ENCODE measurements around the gene ETAA1. TPM values are rescaled to one million over a fixed set of nuclear protein-coding genes. Genes with fewer than 3 reads are reported as not detected.

The ETAA1 gene
- total and polyA plus RNA-seq, 2 of the 4 experiments (the other 2 are of a cell fraction): 6.9 to 8.1 TPM

DNA sequence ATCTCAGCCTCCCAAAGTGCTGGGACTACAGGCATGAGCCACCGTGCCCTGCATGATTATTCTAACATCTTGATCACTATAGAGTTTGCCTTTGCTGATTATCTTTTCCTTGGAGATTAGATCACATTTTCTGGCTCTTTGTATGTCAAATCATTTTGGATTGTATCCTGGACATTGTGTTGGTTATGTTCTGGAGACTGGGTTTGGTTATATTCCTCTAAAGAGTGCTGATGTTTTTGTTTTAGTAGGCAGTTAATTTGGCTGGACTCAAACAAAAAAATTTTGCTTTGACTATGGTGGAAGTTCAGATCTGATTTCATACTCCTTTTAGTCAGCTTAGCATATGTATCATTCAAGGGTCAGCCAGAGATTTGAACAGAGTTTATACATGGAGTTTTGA is 26.4 kb downstream of the ETAA1 start:
- no peaks in the 10 kb centered on the region for H3K79me1 ChIP-seq (ENCODE audit: low read depth in 1 of 2, low read length in 2 of 2)
- peaks cover 7% of the 10 kb centered on the region for H3K9me3 ChIP-seq (ENCODE audit: control insufficient read depth, insufficient read depth, low read length)
- no peak overlapping the region for H3K4ac ChIP-seq (ENCODE audit: low read depth, low read length)
- no peak overlapping the region for H3K4me3 ChIP-seq (ENCODE audit: insufficient read depth, low read depth, low read length)
- H2AFZ ChIP-seq (replicated peaks; ENCODE audit: low read length, poor library complexity): no peak overlapping the region
- H2BK120ac ChIP-seq (ENCODE audit: low read depth, low read length): no peak overlapping the region
- dilution Hi-C loops (cut with HindIII; ENCODE audit: low sequenced_read_pairs, unreplicated experiment): no loop called here
- no peak overlapping the region for H2BK20ac ChIP-seq (ENCODE audit: low read depth, low read length)
- H3K14ac ChIP-seq (replicated peaks; ENCODE audit: low read depth, low read length): no peak overlapping the region
- H4K91ac ChIP-seq (ENCODE audit: insufficient read depth, low read depth, low read length): no peak overlapping the region
- ATAC-seq (ENCODE audit: low read depth) (no peak), DNase-seq (no peak)
- H2AK5ac ChIP-seq (ENCODE audit: low read depth, low read length): no peak overlapping the region
- no peaks in the 10 kb centered on the region for H3K4me1 ChIP-seq (ENCODE audit: control insufficient read depth, insufficient read depth, low read length)
- no peak overlapping the region for H3K9ac ChIP-seq (ENCODE audit: low read depth, low read length)
- H3K4me2 ChIP-seq (ENCODE audit: low read depth, low read length): no peak overlapping the region
- TF ChIP-seq CHD1 (IDR thresholded peaks at IDR 0.05; ENCODE audit: low read depth, low read length): no peak
- TF ChIP-seq, protein P1, sequence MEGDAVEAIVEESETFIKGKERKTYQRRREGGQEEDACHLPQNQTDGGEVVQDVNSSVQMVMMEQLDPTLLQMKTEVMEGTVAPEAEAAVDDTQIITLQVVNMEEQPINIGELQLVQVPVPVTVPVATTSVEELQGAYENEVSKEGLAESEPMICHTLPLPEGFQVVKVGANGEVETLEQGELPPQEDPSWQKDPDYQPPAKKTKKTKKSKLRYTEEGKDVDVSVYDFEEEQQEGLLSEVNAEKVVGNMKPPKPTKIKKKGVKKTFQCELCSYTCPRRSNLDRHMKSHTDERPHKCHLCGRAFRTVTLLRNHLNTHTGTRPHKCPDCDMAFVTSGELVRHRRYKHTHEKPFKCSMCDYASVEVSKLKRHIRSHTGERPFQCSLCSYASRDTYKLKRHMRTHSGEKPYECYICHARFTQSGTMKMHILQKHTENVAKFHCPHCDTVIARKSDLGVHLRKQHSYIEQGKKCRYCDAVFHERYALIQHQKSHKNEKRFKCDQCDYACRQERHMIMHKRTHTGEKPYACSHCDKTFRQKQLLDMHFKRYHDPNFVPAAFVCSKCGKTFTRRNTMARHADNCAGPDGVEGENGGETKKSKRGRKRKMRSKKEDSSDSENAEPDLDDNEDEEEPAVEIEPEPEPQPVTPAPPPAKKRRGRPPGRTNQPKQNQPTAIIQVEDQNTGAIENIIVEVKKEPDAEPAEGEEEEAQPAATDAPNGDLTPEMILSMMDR (conservative IDR thresholded peaks at IDR 0.05; ENCODE audit: low read depth, low read length): no peak
- TF ChIP-seq, protein P2, sequence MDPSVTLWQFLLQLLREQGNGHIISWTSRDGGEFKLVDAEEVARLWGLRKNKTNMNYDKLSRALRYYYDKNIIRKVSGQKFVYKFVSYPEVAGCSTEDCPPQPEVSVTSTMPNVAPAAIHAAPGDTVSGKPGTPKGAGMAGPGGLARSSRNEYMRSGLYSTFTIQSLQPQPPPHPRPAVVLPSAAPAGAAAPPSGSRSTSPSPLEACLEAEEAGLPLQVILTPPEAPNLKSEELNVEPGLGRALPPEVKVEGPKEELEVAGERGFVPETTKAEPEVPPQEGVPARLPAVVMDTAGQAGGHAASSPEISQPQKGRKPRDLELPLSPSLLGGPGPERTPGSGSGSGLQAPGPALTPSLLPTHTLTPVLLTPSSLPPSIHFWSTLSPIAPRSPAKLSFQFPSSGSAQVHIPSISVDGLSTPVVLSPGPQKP (IDR thresholded peaks at IDR 0.05; ENCODE audit: borderline replicate concordance, low read depth, low read length): no peak
- TF ChIP-seq MXI1 (IDR thresholded peaks at IDR 0.05; ENCODE audit: borderline replicate concordance, low read depth, low read length): no peak
- no peak for TF ChIP-seq USF2 (IDR thresholded peaks at IDR 0.05; ENCODE audit: low read depth, low read length)
- no peak for TF ChIP-seq MAFK (IDR thresholded peaks at IDR 0.05; ENCODE audit: low read depth, low read length)
- no peak for TF ChIP-seq RCOR1 (IDR thresholded peaks at IDR 0.05; ENCODE audit: insufficient replicate concordance, low read length)
- TF ChIP-seq CEBPB (IDR thresholded peaks at IDR 0.05; ENCODE audit: low read depth, low read length): no peak
- no peak for TF ChIP-seq RAD21 (IDR thresholded peaks at IDR 0.05; ENCODE audit: low read length)
- no peak for TF ChIP-seq BHLHE40 (IDR thresholded peaks at IDR 0.05; ENCODE audit: low read depth, low read length)
- TF ChIP-seq RFX5 (IDR thresholded peaks at IDR 0.05; ENCODE audit: low read depth, low read length): no peak
- TF ChIP-seq NFE2L2 (IDR thresholded peaks at IDR 0.05; ENCODE audit: low read depth, low read length): no peak
- TF ChIP-seq FOS (IDR thresholded peaks at IDR 0.05; ENCODE audit: low read depth, low read length): no peak
- no peak for TF ChIP-seq POLR2A (IDR thresholded peaks at IDR 0.05; ENCODE audit: low read depth, low read length)
- H2BK5ac ChIP-seq (ENCODE audit: low read depth, low read length, poor library complexity, severe bottlenecking): no peak overlapping the region
- no peaks in the 10 kb centered on the region for H3K27me3 ChIP-seq (ENCODE audit: control insufficient read depth, insufficient read depth, low read length)
- no peak overlapping the region for H3K23ac ChIP-seq (ENCODE audit: low read depth, low read length)
- WGBS, 2 experiments (ENCODE audit: extremely low coverage in 2 of 2, insufficient read length in 1 of 2): no CpG with 5 or more reads among the region's 1 CpG
- H3K56ac ChIP-seq (ENCODE audit: extremely low read depth, insufficient read depth, low read length): no peak overlapping the region
- H2BK15ac ChIP-seq (ENCODE audit: low read depth, low read length): no peak overlapping the region
- H3K18ac ChIP-seq (ENCODE audit: low read depth, low read length): no peak overlapping the region
- H3K9me1 ChIP-seq (ENCODE audit: insufficient read depth, low read length): no peaks in the 10 kb centered on the region
- H4K8ac ChIP-seq (ENCODE audit: low read depth in 2 of 2, low read length in 2 of 2): no peak overlapping the region
- in situ Hi-C loops (cut with MboI; ENCODE audit: low sequenced_read_pairs): no loop called here
- intact Hi-C loops (cut with micrococcal nuclease): no loop called here
- no peaks in the 10 kb centered on the region for H4K20me1 ChIP-seq (ENCODE audit: insufficient read depth, low read length)
- no peak overlapping the region for H4K5ac ChIP-seq (ENCODE audit: low read depth, low read length)
- H3K27ac ChIP-seq (ENCODE audit: insufficient read depth, low read length): no peak overlapping the region
- H3K36me3 ChIP-seq (ENCODE audit: control insufficient read depth, insufficient read depth, low read length): no peaks in the 10 kb centered on the region
- CTCF ChIA-PET: no interaction called here
- BruUV-seq (replicated peaks): no TSS peak
- H2AK9ac ChIP-seq (replicated peaks; ENCODE audit: low read depth, low read length, poor library complexity): no peak overlapping the region
- POLR2A ChIA-PET (ENCODE audit: unreplicated experiment): no interaction called here

All from IMR-90 (cell line).